ENCODE measurements around the gene COL1A1. TPM values are rescaled to one million over a fixed set of nuclear protein-coding genes. Genes with fewer than 3 reads are reported as not detected.

The COL1A1 gene
- total and polyA plus RNA-seq, 2 of the 13 experiments (the other 11 are each of a cell fraction or from before 2014, with no cell fraction given), result 0.05 TPM; not detected in 1

- TF ChIP-seq CTCF (CRISPR knock-in tag; IDR thresholded peaks at IDR 0.05) (peak; percentile 92), ZKSCAN1 (IDR thresholded peaks at IDR 0.05; ENCODE audit: low read length) (peak; percentile 43; the same call in 1 of the 2 replicates), KDM5B (CRISPR knock-in tag; IDR thresholded peaks at IDR 0.05; ENCODE audit: borderline replicate concordance) (peak; percentile 41; the same call in 1 of the 2 replicates), ZBTB25 (CRISPR knock-in tag; IDR thresholded peaks at IDR 0.05) (no peak), DRAP1 (CRISPR knock-in tag; IDR thresholded peaks at IDR 0.05) (no peak), ZNF687 (CRISPR knock-in tag; IDR thresholded peaks at IDR 0.05) (0 out of 2 replicates have a peak, but pooled peaks have one; percentile 18), SMARCC2 (IDR thresholded peaks at IDR 0.05) (no peak), ARID4A (CRISPR knock-in tag; IDR thresholded peaks at IDR 0.05; ENCODE audit: borderline replicate concordance) (peak; percentile 34; the same call in 1 of the 2 replicates), PITX1 (CRISPR knock-in tag; IDR thresholded peaks at IDR 0.05) (no peak), SOX6 (IDR thresholded peaks at IDR 0.05) (no peak), SOX6 (CRISPR knock-in tag; IDR thresholded peaks at IDR 0.05) (peak; percentile 28; the same call in 1 of the 2 replicates), ZBTB7A (CRISPR knock-in tag; IDR thresholded peaks at IDR 0.05) (0 out of 2 replicates have a peak, but pooled peaks have one; percentile 52)
Observed at GRCh38 chr17:50169121-50169764, 32.2 kb downstream of the COL1A1 start (continued).
